Measurements from ENCODE around the gene LSMEM2. TPM values are rescaled to one million over a fixed set of nuclear protein-coding genes. Genes with fewer than 3 reads are reported as not detected.

LSMEM2 gene
- total RNA-seq, 1 experiment from 2014 or later = 0.57 TPM

GRCh38 chr3:50327943-50328691, 49.2 kb downstream of the LSMEM2 start, which contains the start of gene TUSC2:
Gene TUSC2 (minus strand): TSS chr3:50328223. CDS start chr3:50328099, 124 bp downstream.
- CTCF ChIA-PET = interaction anchor here (0.6 to 1.8 kb wide), 12 partner anchors 9 to 222 kb away, joined by 3 to 23 read pairs (median 6); partner anchors contain the start of genes CYB561D2, HYAL1, NPRL2 and RASSF1
- peak; percentile 96 for DNase-seq (ENCODE audit: low spot score)
- POLR2A ChIA-PET = interaction anchor here (0.6 to 1.7 kb wide), 5 partner anchors 9 to 92 kb away, joined by 3 to 21 read pairs (median 3); partner anchors contain the start of genes GNAI2 and HYAL1
- peak; percentile 73 for TF ChIP-seq GABPB1 (CRISPR knock-in tag; IDR thresholded peaks at IDR 0.05)
- no peak for TF ChIP-seq E2F4 (CRISPR knock-in tag; IDR thresholded peaks at IDR 0.05; ENCODE audit: borderline replicate concordance, low read depth)
- TF ChIP-seq NR2C2 (CRISPR knock-in tag; IDR thresholded peaks at IDR 0.05) = no peak
- TF ChIP-seq TCF7 (CRISPR knock-in tag; IDR thresholded peaks at IDR 0.05; ENCODE audit: low read depth) = no peak
- 0 out of 2 replicates have a peak, but pooled peaks have one; percentile 49 for TF ChIP-seq E2F5 (CRISPR knock-in tag; IDR thresholded peaks at IDR 0.05)
- TF ChIP-seq HMGXB4 (CRISPR knock-in tag; IDR thresholded peaks at IDR 0.05) = no peak; the same call in 1 of the 2 replicates
- TF ChIP-seq CREM (CRISPR knock-in tag; IDR thresholded peaks at IDR 0.05) = peak; percentile 89; the same call in 1 of the 2 replicates
- no peak for TF ChIP-seq HMGA2 (CRISPR knock-in tag; IDR thresholded peaks at IDR 0.05)
- TF ChIP-seq USF1 (CRISPR knock-in tag; IDR thresholded peaks at IDR 0.05) = 0 out of 2 replicates have a peak, but pooled peaks have one; percentile 16
- TF ChIP-seq SP1 (CRISPR knock-in tag; conservative IDR thresholded peaks at IDR 0.05) = peak; percentile 74
- no peak for TF ChIP-seq ATF1 (CRISPR knock-in tag; IDR thresholded peaks at IDR 0.05)
- TF ChIP-seq ETV6 (CRISPR knock-in tag; IDR thresholded peaks at IDR 0.05) = peak; percentile 44; the same call in 1 of the 2 replicates
- no peak for TF ChIP-seq JAZF1 (CRISPR knock-in tag; IDR thresholded peaks at IDR 0.05)
- TF ChIP-seq ZNF416 (CRISPR knock-in tag; IDR thresholded peaks at IDR 0.05) = 0 out of 2 replicates have a peak, but pooled peaks have one; percentile 13
- no peak for TF ChIP-seq SOX15 (CRISPR knock-in tag; IDR thresholded peaks at IDR 0.05)
- TF ChIP-seq STAT6 (CRISPR knock-in tag; conservative IDR thresholded peaks at IDR 0.05; ENCODE audit: low read depth) = peak; percentile 63; the same call in 1 of the 2 replicates
- peak; percentile 97 for TF ChIP-seq NFYB (CRISPR knock-in tag; conservative IDR thresholded peaks at IDR 0.05; ENCODE audit: low read depth)
- TF ChIP-seq SMAD3 (CRISPR knock-in tag; IDR thresholded peaks at IDR 0.05; ENCODE audit: borderline replicate concordance) = peak; percentile 78; the same call in 1 of the 2 replicates
- no peak for TF ChIP-seq KAT7 (CRISPR knock-in tag; IDR thresholded peaks at IDR 0.05; ENCODE audit: borderline replicate concordance)
- no peak for TF ChIP-seq JUN (CRISPR knock-in tag; IDR thresholded peaks at IDR 0.05)
- TF ChIP-seq FOXP4 (CRISPR knock-in tag; IDR thresholded peaks at IDR 0.05) = 0 out of 2 replicates have a peak, but pooled peaks have one; percentile 21
- no peak for TF ChIP-seq RORB (CRISPR knock-in tag; IDR thresholded peaks at IDR 0.05)
- no peak for TF ChIP-seq ATF6 (CRISPR knock-in tag; IDR thresholded peaks at IDR 0.05)
- no peak for TF ChIP-seq PRRX2 (CRISPR knock-in tag; IDR thresholded peaks at IDR 0.05)
- TF ChIP-seq NR1H2 (CRISPR knock-in tag; IDR thresholded peaks at IDR 0.05) = no peak
- TF ChIP-seq NR3C1 (CRISPR knock-in tag; conservative IDR thresholded peaks at IDR 0.05; ENCODE audit: low read depth) = 0 out of 2 replicates have a peak, but pooled peaks have one; percentile 81

More at GRCh38 chr3:50327943-50328691, 49.2 kb downstream of the LSMEM2 start, which contains the start of gene TUSC2:
- ATAC-seq = peak; percentile 86
- H3K36me3 Mint-ChIP-seq = peaks cover 28% of the 10 kb centered on the region
- H3K9me3 Mint-ChIP-seq = no peaks in the 10 kb centered on the region
- H3K27me3 Mint-ChIP-seq (ENCODE audit: low read depth) = no peaks in the 10 kb centered on the region
- peak within 1 kb of the TSS; percentile 84 for H3K4me3 Mint-ChIP-seq
- H3K27ac Mint-ChIP-seq = peak within 1 kb of the TSS; percentile 74; the same call in 1 of the 2 replicates
- peaks cover 25% of the 10 kb centered on the region for H3K4me1 Mint-ChIP-seq

Measured in WTC11 (cell line).